Erythroblast (primary cell): ENCODE results near the gene CIITA.

Experiments used
- GATA1 ChIP-seq: IDR thresholded peaks from 2 replicates; pipeline ENCODE4 v1.6.1; 2011; ENCODE audit warnings: low read depth, mild to moderate bottlenecking, control low read depth, low read length, moderate library complexity
- POLR2A ChIP-seq: IDR thresholded peaks from 2 replicates; pipeline ENCODE4 v1.6.1; 2011; ENCODE audit warnings: mild to moderate bottlenecking, low read length

- TF ChIP-seq POLR2A (no peak), GATA1 (no peak)
These were observed 103.0 kb downstream of the CIITA start for GRCh38 chr16:10979717-10980601.
